HS-27A (cell line): Measurements from ENCODE around the gene TRIM75.
"Not testable (repeated sequence)": the region's sequence is repeated elsewhere in the genome, so short reads cannot be mapped to it uniquely, and the experiment has no call there.

Experiments used
- DNase-seq: peaks from one replicate; pipeline ENCODE4 v3.0.0-alpha.2; 2012; ENCODE audit warnings: low read depth, missing footprints

Gene TRIM75

GRCh38 chr4:165053645-165054044, at the start of gene TRIM75:
TSS of gene TRIM75 (plus strand) at chr4:165053866. CDS start at chr4:165059148, 5,282 bp downstream.
- no peak for DNase-seq

GRCh38 chr4:165005352-165005925, 48.2 kb upstream of the TRIM75 start:
- DNase-seq = no peak

GRCh38 chr4:165006456-165006855, 47.2 kb upstream of the TRIM75 start:
- DNase-seq = no peak

- no peak for DNase-seq
Measured at GRCh38 chr4:165006886-165007285, 46.8 kb upstream of the TRIM75 start.

- DNase-seq = no peak
Measured at GRCh38 chr4:165009493-165010227, 44.0 kb upstream of the TRIM75 start.

GRCh38 chr4:165010487-165010886, 43.2 kb upstream of the TRIM75 start:
- no peak for DNase-seq

- no peak for DNase-seq
Measured at GRCh38 chr4:165010991-165011390, 42.7 kb upstream of the TRIM75 start.

- DNase-seq = no peak
Measured at GRCh38 chr4:165011403-165011802, 42.3 kb upstream of the TRIM75 start.

- DNase-seq = no peak
Measured at GRCh38 chr4:165013691-165014090, 40.0 kb upstream of the TRIM75 start.

GRCh38 chr4:165016971-165017370, 36.7 kb upstream of the TRIM75 start:
- DNase-seq = no peak

GRCh38 chr4:165019995-165020394, 33.7 kb upstream of the TRIM75 start:
- DNase-seq = not testable (repeated sequence)

- not testable (repeated sequence) for DNase-seq
Measured at GRCh38 chr4:165025782-165026181, 27.9 kb upstream of the TRIM75 start.

GRCh38 chr4:165027762-165028402, 25.8 kb upstream of the TRIM75 start:
- DNase-seq = no peak

GRCh38 chr4:165031436-165032211, 22.0 kb upstream of the TRIM75 start, which contains the start of gene TRIM60:
TSS of gene TRIM60 (plus strand) at chr4:165031999. CDS start at chr4:165040073, 8,074 bp downstream.
- DNase-seq = no peak

GRCh38 chr4:165048170-165048569, 5.5 kb upstream of the TRIM75 start:
- no peak for DNase-seq

GRCh38 chr4:165052627-165053026, 1.0 kb upstream of the TRIM75 start:
- no peak for DNase-seq

GRCh38 chr4:165055601-165056000, 1.9 kb downstream of the TRIM75 start:
- no peak for DNase-seq

- no peak for DNase-seq
Measured at GRCh38 chr4:165058666-165059065, 5.0 kb downstream of the TRIM75 start.

GRCh38 chr4:165059386-165059785, 5.7 kb downstream of the TRIM75 start:
- DNase-seq = no peak

GRCh38 chr4:165060938-165061337, 7.3 kb downstream of the TRIM75 start:
- no peak for DNase-seq

- no peak for DNase-seq
Measured at GRCh38 chr4:165070560-165070959, 16.9 kb downstream of the TRIM75 start.

GRCh38 chr4:165073346-165073745, 19.7 kb downstream of the TRIM75 start:
- not testable (repeated sequence) for DNase-seq
